ENCODE data around the gene KCNJ6.
"Not testable (repeated sequence)": the region's sequence is repeated elsewhere in the genome, so short reads cannot be mapped to it uniquely, and the experiment has no call there.

The KCNJ6 gene

DNA sequence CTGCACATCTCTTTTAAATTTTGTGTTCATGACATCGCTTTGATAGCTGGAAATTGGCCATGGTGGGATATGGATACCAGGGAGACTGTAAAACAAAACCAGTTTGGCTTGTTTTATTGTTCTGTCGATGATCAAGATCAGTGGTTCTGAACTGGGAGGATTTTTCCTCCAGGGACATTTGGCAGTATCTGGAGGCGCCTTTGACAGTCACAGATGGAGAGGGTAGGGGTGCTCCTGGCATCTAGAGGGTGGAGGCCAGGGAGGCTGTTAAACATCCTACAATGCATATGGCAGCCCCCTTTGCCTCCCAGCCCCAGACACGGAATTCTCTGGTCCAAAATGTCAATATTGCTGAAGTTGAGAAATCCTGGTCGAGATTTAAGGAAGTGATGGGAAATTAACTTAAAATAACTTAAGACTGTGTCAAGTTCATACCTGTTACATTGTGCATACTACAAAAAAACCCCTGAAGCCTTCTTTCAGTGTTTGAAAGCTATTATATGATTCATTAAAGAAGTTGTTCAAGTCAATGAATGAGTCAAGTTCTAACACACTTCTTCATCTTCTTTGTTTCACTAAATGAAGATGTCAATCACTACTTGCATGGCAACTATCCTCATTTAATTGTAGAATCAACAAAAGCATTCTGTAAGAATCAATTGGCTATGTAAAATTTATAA is 150.9 kb downstream of the KCNJ6 start:
- Histone ChIP-seq H3K36me3 (ENCODE audit: control insufficient read depth in 2 of 2, insufficient read depth in 2 of 2, low read length in 2 of 2) (no peaks in the 10 kb centered on the region), H3K4me1 (ENCODE audit: control insufficient read depth in 2 of 2, insufficient read depth in 2 of 2, low read length in 2 of 2) (no peaks in the 10 kb centered on the region), H3K4me3 (ENCODE audit: low read length in 2 of 2) (no peak overlapping the region), H3K9me3 (ENCODE audit: control insufficient read depth in 2 of 2, low read length in 2 of 2) (no peaks in the 10 kb centered on the region), H3K27me3 (ENCODE audit: control insufficient read depth in 2 of 2, insufficient read depth in 2 of 2, low read length in 2 of 2) (peaks cover 0 to 4% of the 10 kb centered on the region in 2 donors), H3K9ac (ENCODE audit: low read depth in 1 of 2, low read length in 2 of 2) (no peak overlapping the region), H3K27ac (ENCODE audit: low read depth in 2 of 2, low read length in 2 of 2) (no peak overlapping the region)

DNA sequence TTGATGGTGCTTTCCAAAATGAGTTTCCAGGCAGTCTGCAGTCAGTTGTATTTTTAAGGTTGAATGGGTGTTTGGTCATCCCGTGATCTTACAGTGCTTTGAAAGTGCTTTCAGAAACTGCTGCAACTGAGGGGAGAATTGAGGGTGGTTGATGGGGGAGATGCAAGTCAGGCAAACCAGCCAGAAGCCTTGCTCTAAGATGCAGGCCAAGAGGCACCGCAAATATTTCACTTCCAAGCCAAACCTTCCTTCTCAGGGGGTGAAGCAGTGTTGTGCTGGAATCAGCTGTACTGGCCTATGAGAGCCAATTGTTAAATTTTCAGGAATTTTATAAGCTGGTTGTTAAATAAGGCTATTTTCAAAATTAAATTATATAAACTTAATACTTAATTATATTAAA is 151.6 kb downstream of the KCNJ6 start:
- Histone ChIP-seq H3K4me1 (ENCODE audit: control insufficient read depth in 2 of 2, insufficient read depth in 2 of 2, low read length in 2 of 2) (no peaks in the 10 kb centered on the region), H3K9me3 (ENCODE audit: control insufficient read depth in 2 of 2, low read length in 2 of 2) (no peaks in the 10 kb centered on the region), H3K36me3 (ENCODE audit: control insufficient read depth in 2 of 2, insufficient read depth in 2 of 2, low read length in 2 of 2) (no peaks in the 10 kb centered on the region), H3K27ac (ENCODE audit: low read depth in 2 of 2, low read length in 2 of 2) (no peak overlapping the region), H3K4me3 (ENCODE audit: low read length in 2 of 2) (no peak overlapping the region), H3K27me3 (ENCODE audit: control insufficient read depth in 2 of 2, insufficient read depth in 2 of 2, low read length in 2 of 2) (peaks cover 0 to 4% of the 10 kb centered on the region in 2 donors), H3K9ac (ENCODE audit: low read depth in 1 of 2, low read length in 2 of 2) (no peak overlapping the region)

DNA sequence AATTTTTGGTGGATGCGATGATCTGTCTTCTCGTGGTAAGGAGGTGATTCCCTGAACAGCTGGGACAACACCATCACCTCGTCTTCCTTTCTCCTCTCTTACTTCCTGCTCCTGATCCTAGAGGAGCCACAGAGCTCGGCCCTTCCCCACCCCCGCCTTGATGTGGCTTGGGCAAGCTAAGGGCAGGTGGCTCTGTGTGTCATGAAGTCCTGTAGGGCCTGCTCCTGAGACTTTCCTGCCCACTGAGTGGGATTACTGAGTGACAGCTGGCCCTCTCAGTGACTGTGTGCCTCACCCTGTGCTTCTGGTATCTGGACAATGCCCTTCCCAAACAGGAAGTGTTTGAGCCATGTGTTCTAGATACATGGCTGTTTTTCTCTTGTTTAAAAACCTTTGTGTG is 153.0 kb downstream of the KCNJ6 start:
- no peaks in the 10 kb centered on the region for H3K36me3 ChIP-seq (ENCODE audit: control insufficient read depth in 2 of 2, insufficient read depth in 2 of 2, low read length in 2 of 2)
- H3K4me3 ChIP-seq (ENCODE audit: low read length in 2 of 2) = no peak overlapping the region
- H3K9me3 ChIP-seq (ENCODE audit: control insufficient read depth in 2 of 2, low read length in 2 of 2) = no peaks in the 10 kb centered on the region
- H3K27me3 ChIP-seq (ENCODE audit: control insufficient read depth in 2 of 2, insufficient read depth in 2 of 2, low read length in 2 of 2) = peaks cover 0 to 4% of the 10 kb centered on the region in 2 donors
- no peak overlapping the region for H3K9ac ChIP-seq (ENCODE audit: low read depth in 1 of 2, low read length in 2 of 2)
- H3K4me1 ChIP-seq (ENCODE audit: control insufficient read depth in 2 of 2, insufficient read depth in 2 of 2, low read length in 2 of 2) = no peaks in the 10 kb centered on the region
- no peak overlapping the region for H3K27ac ChIP-seq (ENCODE audit: low read depth in 2 of 2, low read length in 2 of 2)

DNA sequence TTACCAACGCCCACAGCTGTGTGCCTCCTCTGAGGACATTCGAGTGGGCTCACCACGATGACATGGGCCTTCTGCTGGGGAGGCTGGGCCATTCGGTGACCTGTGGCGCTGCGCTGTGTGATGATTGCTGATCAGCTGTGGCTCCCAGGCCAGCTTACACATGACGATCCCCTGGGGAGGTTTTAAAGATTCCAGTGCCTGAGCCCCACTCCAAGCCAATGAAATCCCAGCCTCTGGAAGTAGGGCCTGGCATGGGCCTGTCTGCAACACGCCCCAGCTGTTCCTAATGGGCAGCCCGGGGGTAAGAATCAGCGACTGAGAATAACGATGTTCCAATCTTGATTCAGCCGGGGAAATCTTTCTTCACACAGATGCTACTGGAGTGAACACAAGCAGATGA is 153.7 kb downstream of the KCNJ6 start:
- H3K4me3 ChIP-seq (ENCODE audit: low read length in 2 of 2) = no peak overlapping the region
- H3K9me3 ChIP-seq (ENCODE audit: control insufficient read depth in 2 of 2, low read length in 2 of 2) = no peaks in the 10 kb centered on the region
- H3K4me1 ChIP-seq (ENCODE audit: control insufficient read depth in 2 of 2, insufficient read depth in 2 of 2, low read length in 2 of 2) = no peaks in the 10 kb centered on the region
- peaks cover 0 to 4% of the 10 kb centered on the region in 2 donors for H3K27me3 ChIP-seq (ENCODE audit: control insufficient read depth in 2 of 2, insufficient read depth in 2 of 2, low read length in 2 of 2)
- H3K9ac ChIP-seq (ENCODE audit: low read depth in 1 of 2, low read length in 2 of 2) = no peak overlapping the region
- H3K27ac ChIP-seq (ENCODE audit: low read depth in 2 of 2, low read length in 2 of 2) = no peak overlapping the region
- H3K36me3 ChIP-seq (ENCODE audit: control insufficient read depth in 2 of 2, insufficient read depth in 2 of 2, low read length in 2 of 2) = no peaks in the 10 kb centered on the region

- H3K4me1 ChIP-seq (ENCODE audit: control insufficient read depth in 2 of 2, insufficient read depth in 2 of 2, low read length in 2 of 2); H3K4me3 ChIP-seq (ENCODE audit: low read length in 2 of 2): not testable (repeated sequence)
These were observed 154.9 kb downstream of the KCNJ6 start for GRCh38 chr21:37761406-37761805.

GRCh38 chr21:37759777-37760176 is 156.5 kb downstream of the KCNJ6 start:
- peaks cover 0 to 4% of the 10 kb centered on the region in 2 donors for H3K27me3 ChIP-seq (ENCODE audit: control insufficient read depth in 2 of 2, insufficient read depth in 2 of 2, low read length in 2 of 2)
- no peaks in the 10 kb centered on the region for H3K9me3 ChIP-seq (ENCODE audit: control insufficient read depth in 2 of 2, low read length in 2 of 2)
- no peak overlapping the region for H3K9ac ChIP-seq (ENCODE audit: low read depth in 1 of 2, low read length in 2 of 2)
- no peaks in the 10 kb centered on the region for H3K36me3 ChIP-seq (ENCODE audit: control insufficient read depth in 2 of 2, insufficient read depth in 2 of 2, low read length in 2 of 2)
- H3K4me3 ChIP-seq (ENCODE audit: low read length in 2 of 2) = no peak overlapping the region
- H3K27ac ChIP-seq (ENCODE audit: low read depth in 2 of 2, low read length in 2 of 2) = no peak overlapping the region
- no peaks in the 10 kb centered on the region for H3K4me1 ChIP-seq (ENCODE audit: control insufficient read depth in 2 of 2, insufficient read depth in 2 of 2, low read length in 2 of 2)

More at GRCh38 chr21:37761406-37761805, 154.9 kb downstream of the KCNJ6 start:
- not testable (repeated sequence) for H3K9ac ChIP-seq (ENCODE audit: low read depth in 1 of 2, low read length in 2 of 2); H3K27ac ChIP-seq (ENCODE audit: low read depth in 2 of 2, low read length in 2 of 2); H3K9me3 ChIP-seq (ENCODE audit: control insufficient read depth in 2 of 2, low read length in 2 of 2); H3K36me3 ChIP-seq (ENCODE audit: control insufficient read depth in 2 of 2, insufficient read depth in 2 of 2, low read length in 2 of 2); H3K27me3 ChIP-seq (ENCODE audit: control insufficient read depth in 2 of 2, insufficient read depth in 2 of 2, low read length in 2 of 2)

DNA sequence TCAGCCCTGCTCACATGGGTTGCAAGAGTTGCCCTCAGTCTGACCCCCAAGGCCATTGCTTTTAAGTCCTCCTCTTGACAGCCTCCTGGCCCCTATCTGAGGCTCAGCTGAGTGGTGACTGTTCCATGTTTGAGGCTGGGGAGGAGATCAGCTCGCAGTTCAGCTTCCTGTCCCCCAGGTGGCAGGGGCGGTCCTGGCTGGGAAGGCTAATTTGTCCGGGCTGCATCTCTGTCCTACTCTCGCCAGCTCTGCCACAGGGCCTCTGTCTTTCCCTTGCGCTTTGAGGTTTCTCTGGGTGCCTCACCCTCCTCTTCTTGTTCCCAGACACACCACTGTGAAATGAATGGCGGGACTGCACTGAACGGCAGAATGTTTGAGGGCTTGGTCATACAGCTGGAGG is 157.3 kb downstream of the KCNJ6 start:
- peaks cover 0 to 4% of the 10 kb centered on the region in 2 donors for H3K27me3 ChIP-seq (ENCODE audit: control insufficient read depth in 2 of 2, insufficient read depth in 2 of 2, low read length in 2 of 2)
- H3K4me3 ChIP-seq (ENCODE audit: low read length in 2 of 2) = no peak overlapping the region
- no peaks in the 10 kb centered on the region for H3K9me3 ChIP-seq (ENCODE audit: control insufficient read depth in 2 of 2, low read length in 2 of 2)
- H3K4me1 ChIP-seq (ENCODE audit: control insufficient read depth in 2 of 2, insufficient read depth in 2 of 2, low read length in 2 of 2) = no peaks in the 10 kb centered on the region
- H3K9ac ChIP-seq (ENCODE audit: low read depth in 1 of 2, low read length in 2 of 2) = no peak overlapping the region
- H3K36me3 ChIP-seq (ENCODE audit: control insufficient read depth in 2 of 2, insufficient read depth in 2 of 2, low read length in 2 of 2) = no peaks in the 10 kb centered on the region
- no peak overlapping the region for H3K27ac ChIP-seq (ENCODE audit: low read depth in 2 of 2, low read length in 2 of 2)

GRCh38 chr21:37757606-37758376 is 158.5 kb downstream of the KCNJ6 start:
- Histone ChIP-seq H3K27ac (ENCODE audit: low read depth in 2 of 2, low read length in 2 of 2) (no peak overlapping the region), H3K9me3 (ENCODE audit: control insufficient read depth in 2 of 2, low read length in 2 of 2) (no peaks in the 10 kb centered on the region), H3K27me3 (ENCODE audit: control insufficient read depth in 2 of 2, insufficient read depth in 2 of 2, low read length in 2 of 2) (peaks cover 0 to 4% of the 10 kb centered on the region in 2 donors), H3K9ac (ENCODE audit: low read depth in 1 of 2, low read length in 2 of 2) (no peak overlapping the region), H3K4me1 (ENCODE audit: control insufficient read depth in 2 of 2, insufficient read depth in 2 of 2, low read length in 2 of 2) (no peaks in the 10 kb centered on the region), H3K36me3 (ENCODE audit: control insufficient read depth in 2 of 2, insufficient read depth in 2 of 2, low read length in 2 of 2) (no peaks in the 10 kb centered on the region), H3K4me3 (ENCODE audit: low read length in 2 of 2) (no peak overlapping the region)

DNA sequence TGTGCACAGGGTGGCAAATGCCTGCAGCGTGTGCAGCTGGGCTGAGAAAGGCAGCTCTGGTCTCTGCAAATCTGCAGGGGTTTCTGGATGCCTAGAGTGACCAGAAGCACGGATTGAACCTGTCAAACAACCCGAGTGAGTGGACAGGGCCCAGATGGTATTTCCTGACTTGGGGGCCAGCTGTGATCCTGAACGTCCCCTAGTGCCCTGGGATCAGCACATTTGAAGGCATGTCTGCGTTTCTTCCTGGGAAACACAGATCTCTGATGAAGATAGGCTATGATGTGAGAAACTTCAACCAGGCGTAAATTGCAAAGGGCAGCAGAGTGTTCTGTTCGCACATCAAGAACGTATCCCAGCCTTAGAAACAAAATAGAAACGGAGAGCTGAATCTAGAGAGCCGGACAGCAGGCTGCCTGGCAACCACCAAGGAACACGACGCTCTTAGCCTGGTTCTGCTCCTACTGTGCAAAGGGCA is 163.1 kb downstream of the KCNJ6 start:
- H3K9me3 ChIP-seq (ENCODE audit: control insufficient read depth in 2 of 2, low read length in 2 of 2) = no peaks in the 10 kb centered on the region
- peaks cover 0 to 4% of the 10 kb centered on the region in 2 donors for H3K27me3 ChIP-seq (ENCODE audit: control insufficient read depth in 2 of 2, insufficient read depth in 2 of 2, low read length in 2 of 2)
- H3K4me1 ChIP-seq (ENCODE audit: control insufficient read depth in 2 of 2, insufficient read depth in 2 of 2, low read length in 2 of 2) = no peaks in the 10 kb centered on the region
- H3K4me3 ChIP-seq (ENCODE audit: low read length in 2 of 2) = no peak overlapping the region
- no peak overlapping the region for H3K27ac ChIP-seq (ENCODE audit: low read depth in 2 of 2, low read length in 2 of 2)
- no peaks in the 10 kb centered on the region for H3K36me3 ChIP-seq (ENCODE audit: control insufficient read depth in 2 of 2, insufficient read depth in 2 of 2, low read length in 2 of 2)
- no peak overlapping the region for H3K9ac ChIP-seq (ENCODE audit: low read depth in 1 of 2, low read length in 2 of 2)

DNA sequence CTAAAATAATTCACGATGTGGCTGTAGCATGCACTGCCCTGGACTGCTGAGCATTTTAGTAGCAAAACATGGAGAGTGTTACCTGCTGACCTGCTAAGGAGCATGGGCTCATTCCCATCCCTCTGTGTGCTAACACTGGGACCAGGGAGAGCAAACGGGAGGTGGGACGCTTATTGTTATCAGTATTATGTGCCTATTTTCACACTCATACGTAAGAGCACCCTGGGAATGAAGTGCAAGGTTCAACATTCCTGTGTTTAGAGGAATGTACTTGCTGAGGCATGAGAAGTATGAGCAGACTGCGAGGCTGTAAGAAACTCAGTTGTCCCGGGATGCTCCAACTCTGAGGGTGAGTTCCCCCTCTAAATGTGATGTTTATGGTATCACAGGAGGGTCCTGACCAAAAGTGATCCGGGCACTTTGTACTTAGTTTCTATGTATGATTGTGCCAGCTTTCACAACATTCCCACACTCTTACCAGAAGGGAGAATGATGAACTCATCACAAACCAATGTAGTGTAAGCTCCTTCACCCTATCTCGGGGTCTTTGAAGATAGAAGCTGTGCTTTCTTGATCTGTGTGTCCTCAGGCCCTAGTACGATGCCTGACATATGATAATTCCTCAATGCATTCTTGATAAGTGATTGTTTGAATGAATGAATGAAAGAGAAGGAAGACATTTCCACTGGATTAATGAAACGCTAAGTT is 164.8 kb downstream of the KCNJ6 start:
- Histone ChIP-seq H3K4me1 (ENCODE audit: control insufficient read depth in 2 of 2, insufficient read depth in 2 of 2, low read length in 2 of 2) (no peaks in the 10 kb centered on the region), H3K27ac (ENCODE audit: low read depth in 2 of 2, low read length in 2 of 2) (no peak overlapping the region), H3K9ac (ENCODE audit: low read depth in 1 of 2, low read length in 2 of 2) (no peak overlapping the region)

More for the DNA sequence above, 164.8 kb downstream of the KCNJ6 start:
- Histone ChIP-seq H3K4me3 (ENCODE audit: low read length in 2 of 2) (no peak overlapping the region), H3K9me3 (ENCODE audit: control insufficient read depth in 2 of 2, low read length in 2 of 2) (no peaks in the 10 kb centered on the region), H3K27me3 (ENCODE audit: control insufficient read depth in 2 of 2, insufficient read depth in 2 of 2, low read length in 2 of 2) (peaks cover 0 to 4% of the 10 kb centered on the region in 2 donors), H3K36me3 (ENCODE audit: control insufficient read depth in 2 of 2, insufficient read depth in 2 of 2, low read length in 2 of 2) (no peaks in the 10 kb centered on the region)
